ENCODE measurements around the gene POLR2E.

POLR2E gene

DNA sequence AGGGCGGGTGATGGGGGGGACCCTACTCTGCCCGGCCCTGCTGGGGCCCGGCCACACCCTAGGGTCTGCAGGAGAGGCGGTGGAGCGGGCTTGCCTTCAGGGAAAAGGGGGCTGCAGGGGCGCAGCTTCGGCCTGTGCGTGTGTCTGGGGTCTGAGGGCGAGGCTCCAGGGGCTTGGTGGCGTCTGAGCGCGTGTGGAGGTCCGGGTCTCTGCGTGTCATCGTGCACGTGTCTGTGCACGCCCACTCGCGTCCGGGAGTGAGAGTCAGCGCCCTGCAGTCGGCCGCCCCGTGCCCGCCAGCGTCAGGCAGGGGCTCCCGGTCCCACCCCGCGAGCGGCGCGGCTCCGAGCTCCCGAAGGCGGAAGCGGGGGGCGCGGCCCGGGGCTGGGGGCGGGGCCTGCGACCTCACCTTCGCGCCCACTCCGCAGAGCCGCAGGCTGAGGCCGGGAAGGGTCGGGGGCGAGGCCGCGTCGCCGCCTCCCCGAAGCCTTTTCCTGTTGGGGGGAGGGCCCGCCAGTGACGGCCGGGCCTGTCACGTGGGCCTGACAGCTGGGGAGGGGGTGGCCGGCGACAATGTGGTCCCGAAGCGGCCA is 28.3 kb downstream of the POLR2E start, which contains the start of gene ARHGAP45:
TSS of gene ARHGAP45 (plus strand) at position 420 of the 593 bp plus-strand sequence. CDS start 239 bp downstream, outside the sequence.
- DNase-seq, result peak in 1 of 56 donors; percentile 28

DNA sequence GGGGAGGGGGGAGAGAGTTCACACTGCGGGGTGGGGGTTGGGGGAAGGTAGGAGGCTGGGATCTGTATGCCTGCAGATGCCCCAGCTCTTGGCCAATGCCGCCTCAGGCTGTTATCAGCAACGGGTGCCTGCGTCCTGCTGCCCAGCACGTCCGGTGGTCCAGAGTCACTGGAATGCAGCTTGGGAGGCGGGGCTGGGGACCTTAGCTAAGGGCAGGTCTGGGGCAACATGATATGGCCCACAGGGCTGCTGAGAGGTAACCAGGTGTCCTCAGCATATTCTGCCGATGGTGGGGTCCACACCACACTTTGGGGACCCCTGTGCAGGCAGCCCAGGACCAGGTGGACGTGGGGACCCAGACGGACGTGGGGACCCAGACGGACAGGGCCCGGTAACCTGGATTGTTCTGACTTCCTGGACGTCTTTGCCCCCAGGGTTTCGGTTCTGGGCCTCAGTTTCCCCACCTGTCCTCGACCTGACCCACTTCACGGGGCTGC is 28.9 kb downstream of the POLR2E start:
- no peak for DNase-seq

DNA sequence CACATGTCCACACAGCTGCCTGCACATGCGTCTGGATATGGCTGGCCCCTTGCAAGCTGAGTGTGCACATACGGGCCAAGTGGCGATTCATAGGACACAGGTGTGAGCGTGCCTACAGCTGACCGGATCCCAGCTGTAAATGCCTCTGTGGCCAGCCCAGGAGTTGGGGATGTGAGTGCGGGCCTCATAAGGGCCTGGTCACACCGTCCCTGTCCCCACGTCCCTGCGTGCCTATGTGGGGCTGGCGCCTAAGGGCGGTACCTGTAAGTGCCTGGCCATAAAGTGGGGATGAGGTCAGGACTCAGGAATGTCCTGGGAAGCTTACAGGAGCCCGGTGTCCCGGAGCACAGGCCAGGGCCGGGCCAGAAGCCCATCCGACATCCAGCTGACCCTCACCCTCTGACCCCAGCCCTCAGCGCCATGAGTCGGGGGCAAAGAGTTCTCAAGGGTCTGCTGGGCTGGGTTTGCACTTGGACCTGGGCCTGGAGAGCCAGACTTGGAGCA is 29.5 kb downstream of the POLR2E start:
- DNase-seq, result no peak

DNA sequence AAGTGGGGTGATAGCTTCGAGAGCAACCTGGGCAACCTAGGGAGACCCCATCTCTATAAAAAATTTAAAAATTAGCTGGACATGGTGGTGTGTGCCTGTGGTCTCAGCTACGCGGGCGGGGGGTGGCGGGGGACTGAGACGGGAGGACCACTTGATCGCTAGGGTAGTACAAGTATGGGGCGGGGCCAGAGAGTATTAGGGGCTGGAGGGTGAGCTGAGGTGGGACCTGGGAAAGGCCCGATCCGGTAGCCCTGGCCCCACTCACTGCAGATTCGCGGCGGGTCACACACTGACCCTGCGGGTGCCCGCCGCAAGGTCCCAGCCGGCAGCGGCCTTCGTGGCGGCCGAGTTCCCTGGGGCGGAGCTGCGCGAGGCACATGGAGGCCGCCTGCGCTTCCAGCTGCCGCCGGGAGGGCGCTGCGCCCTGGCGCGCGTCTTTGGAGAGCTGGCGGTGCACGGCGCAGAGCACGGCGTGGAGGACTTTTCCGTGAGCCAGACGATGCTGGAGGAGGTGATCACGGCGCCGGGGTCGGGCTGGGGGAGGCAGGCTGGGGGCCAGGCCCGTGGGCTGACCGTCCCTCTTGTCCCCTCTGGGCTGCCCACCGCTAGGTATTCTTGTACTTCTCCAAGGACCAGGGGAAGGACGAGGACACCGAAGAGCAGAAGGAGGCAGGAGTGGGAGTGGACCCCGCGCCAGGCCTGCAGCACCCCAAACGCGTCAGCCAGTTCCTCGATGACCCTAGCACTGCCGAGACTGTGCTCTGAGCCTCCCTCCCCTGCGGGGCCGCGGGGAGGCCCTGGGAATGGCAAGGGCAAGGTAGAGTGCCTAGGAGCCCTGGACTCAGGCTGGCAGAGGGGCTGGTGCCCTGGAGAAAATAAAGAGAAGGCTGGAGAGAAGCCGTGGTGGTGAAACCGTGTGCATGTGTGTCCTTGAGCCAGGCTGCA is 30.2 kb downstream of the POLR2E start:
- peak in 8 of 56 donors; percentile 5 to 38 (median 18) for DNase-seq

DNA sequence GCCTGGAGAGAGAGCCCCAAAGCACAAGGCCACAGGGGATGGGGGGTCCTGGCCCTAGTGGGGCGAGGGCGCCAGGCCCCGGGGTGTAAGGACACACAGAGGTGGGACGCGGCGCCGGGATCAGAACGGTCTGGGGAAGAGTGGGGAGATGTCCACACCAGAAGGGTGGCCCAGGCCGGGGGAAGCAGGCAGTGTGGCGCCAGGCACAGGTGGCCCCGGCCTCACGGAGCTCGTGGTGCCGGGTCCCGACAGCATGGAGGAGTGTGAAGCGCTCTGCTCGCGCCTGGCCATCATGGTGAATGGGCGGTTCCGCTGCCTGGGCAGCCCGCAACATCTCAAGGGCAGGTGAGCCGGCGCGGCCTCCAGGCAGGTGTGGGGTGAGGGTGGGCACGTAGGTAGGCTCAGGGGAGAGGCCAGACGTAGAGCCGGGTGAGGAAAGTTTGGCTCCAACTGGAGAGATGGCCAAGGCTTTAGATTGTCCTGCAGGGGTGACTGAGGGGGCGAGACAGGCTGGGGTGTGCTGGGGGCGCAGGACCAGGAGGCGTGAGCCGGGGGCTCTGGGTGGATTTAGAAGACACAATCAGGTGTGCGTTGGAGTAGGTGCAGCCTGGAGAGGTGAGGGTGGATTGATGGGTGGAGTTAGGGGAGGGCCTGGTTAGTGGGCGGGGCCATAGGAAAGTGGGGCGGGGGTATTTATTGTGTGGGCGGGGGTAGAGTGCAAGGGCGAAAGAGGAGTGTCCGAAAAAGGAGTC is 31.1 kb downstream of the POLR2E start:
- DNase-seq, result no peak

DNA sequence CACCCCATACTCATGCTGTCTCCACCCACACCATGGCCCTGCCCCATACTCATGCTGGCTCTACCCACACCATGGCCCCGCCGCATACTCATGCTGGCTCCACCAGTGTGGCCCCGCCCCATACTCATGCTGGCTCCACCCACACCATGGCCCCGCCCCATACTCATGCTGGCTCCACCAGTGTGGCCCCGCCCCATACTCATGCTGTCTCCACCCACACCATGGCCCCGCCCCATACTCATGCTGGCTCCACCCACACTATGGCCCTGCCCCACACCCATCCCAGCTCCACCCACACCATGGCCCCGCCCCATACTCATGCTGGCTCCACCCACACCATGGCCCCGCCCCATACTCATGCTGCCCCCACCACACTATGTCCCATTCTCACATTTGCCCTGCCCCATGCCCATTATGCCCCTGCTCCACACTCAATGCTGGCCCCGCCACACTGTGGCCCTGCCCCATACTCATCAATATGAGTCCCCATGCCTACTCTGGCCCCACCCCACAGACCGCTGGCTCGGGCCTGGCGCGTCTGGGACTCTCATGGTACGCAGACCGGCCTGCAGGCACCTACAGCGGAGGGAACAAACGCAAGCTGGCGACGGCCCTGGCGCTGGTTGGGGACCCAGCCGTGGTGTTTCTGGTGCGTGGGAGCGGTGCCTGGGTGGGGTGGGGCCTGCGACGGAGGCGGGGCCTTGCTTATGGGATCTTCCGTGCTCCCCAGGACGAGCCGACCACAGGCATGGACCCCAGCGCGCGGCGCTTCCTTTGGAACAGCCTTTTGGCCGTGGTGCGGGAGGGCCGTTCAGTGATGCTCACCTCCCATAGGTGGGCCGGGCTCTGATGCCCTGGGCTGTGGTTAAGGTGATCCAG is 31.9 kb downstream of the POLR2E start:
- peak in 1 of 56 donors; percentile 43 for DNase-seq

DNA sequence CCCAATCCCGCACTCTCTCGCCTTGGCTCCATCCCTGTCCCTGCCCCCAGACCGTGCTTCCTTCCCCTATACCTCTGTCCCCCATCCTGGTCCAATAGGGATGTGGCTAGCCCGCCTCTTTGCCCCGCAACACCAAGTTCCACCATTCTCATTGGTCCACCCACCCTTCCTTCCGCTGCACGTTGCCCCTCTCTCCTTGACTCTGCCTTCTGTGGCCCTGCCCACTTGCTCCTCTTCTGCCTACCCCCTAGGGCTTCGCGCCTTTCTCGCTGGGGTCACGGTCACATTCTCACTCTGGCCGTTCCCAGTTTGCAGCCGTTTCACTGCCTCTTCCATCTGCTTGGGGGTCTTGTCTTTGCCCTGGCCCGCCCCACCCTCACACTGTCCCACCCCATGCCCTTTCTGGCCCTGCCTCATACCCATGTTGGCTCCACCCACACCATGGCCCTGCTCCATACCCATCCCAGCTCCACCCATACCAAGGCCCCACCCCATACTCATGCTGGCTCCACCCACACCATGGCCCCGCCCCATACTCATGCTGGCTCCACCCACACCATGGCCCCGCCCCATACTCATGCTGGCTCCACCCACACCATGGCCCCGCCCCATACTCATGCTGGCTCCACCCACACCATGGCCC is 32.7 kb downstream of the POLR2E start:
- DNase-seq, result no peak

DNA sequence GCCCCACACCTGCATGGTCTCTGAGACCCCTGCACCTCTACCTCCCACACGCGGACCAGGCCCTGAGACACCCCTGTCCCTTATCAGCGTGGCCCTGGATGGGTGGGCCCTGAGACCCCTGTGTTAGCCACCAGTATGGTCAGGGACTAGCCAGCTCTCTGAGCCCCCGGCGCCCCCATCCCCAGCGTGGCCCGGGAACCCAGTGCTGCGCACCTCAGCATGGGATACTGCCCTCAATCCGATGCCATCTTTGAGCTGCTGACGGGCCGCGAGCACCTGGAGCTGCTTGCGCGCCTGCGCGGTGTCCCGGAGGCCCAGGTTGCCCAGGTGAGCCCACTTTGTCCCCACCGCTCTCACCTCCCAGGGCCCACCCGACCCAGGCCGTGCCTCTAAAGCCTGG is 33.2 kb downstream of the POLR2E start:
- no peak for DNase-seq

DNA sequence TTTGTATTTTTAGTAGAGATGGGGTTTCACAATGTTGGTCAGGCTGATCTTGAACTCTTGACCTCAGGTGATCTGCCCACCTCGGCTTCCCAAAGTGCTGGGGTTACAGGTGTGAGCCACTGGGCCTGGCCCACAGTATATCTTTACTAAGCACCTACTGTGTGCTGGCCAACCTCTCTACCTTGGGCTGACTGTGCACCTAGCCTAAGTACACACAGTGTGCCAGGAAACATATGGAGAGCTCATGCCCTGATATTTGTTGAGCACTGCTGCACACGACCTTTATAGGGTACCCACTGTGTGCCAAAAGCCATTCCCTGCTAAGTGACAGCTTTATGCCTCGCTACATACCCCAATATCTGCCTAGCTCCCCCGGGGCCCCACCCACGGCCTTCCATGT is 34.5 kb downstream of the POLR2E start:
- DNase-seq, result no peak

DNA sequence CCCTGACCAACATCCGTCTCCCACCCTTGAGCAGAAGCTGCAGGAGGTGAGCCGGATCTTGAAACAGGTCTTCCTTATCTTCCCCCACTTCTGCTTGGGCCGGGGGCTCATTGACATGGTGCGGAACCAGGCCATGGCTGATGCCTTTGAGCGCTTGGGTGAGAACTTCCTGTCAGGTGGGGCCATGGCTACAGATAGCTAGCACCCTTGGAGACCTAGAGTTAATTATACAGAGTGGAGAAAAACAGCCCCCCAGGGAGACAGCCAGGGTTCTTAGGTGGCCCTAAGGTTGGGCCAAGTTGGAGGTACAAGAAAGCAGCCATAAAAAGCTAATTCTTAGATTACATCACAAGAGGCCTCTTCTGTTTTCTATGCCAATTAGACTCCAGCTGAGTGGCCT is 37.1 kb downstream of the POLR2E start:
- DNase-seq, result no peak

DNA sequence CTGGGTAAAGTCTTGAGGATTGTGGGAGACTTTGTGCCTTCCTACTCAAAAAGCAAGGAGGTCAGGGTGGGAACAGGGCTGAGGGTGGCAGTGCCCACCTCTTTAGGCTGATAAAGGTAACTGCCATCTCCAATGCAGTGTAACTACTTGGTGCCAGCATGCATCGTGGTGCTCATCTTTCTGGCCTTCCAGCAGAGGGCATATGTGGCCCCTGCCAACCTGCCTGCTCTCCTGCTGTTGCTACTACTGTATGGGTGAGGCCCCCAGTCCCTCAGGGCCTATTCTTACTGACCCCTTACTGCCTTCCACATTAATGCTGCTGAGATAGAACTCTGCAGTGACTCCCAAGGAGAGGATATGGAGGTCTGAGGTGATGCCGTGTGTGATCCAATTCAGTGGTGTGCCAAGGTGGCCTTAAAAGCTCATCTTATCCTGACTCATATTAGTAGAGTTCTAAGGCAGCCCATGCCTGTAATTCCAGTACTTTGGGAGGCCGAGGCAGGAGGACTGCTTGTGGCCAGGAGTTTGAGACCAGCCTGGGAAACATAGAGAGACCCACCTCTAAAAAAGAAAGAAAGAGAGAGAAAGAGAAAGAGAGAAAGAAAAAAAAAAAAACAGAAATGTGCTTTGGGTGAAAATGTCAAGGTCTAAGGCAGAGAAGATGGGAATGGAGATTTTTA is 37.9 kb downstream of the POLR2E start:
- DNase-seq, result no peak

DNA sequence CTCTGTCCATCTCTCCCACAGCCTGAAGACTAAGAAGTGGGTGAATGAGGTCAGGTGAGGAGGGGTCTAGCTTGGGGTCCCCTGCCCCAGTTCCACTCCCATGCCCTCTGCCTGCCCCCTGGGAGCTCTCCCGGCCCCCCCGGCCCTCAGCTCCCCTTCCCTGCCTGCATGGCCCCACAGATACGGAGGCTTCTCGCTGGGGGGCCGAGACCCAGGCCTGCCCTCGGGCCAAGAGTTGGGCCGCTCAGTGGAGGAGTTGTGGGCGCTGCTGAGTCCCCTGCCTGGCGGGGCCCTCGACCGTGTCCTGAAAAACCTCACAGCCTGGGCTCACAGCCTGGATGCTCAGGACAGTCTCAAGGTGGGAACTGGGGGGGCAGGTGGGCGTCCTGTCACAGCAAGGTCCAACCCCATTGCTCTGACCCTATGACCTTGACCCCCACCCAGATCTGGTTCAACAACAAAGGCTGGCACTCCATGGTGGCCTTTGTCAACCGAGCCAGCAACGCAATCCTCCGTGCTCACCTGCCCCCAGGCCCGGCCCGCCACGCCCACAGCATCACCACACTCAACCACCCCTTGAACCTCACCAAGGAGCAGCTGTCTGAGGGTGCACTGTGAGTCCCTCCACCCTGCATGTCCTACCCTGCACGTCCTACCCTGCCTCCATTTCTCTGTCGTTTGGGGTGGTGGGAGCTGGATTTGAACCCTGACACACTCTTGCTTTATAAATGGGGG is 39.1 kb downstream of the POLR2E start:
- no peak for DNase-seq

DNA sequence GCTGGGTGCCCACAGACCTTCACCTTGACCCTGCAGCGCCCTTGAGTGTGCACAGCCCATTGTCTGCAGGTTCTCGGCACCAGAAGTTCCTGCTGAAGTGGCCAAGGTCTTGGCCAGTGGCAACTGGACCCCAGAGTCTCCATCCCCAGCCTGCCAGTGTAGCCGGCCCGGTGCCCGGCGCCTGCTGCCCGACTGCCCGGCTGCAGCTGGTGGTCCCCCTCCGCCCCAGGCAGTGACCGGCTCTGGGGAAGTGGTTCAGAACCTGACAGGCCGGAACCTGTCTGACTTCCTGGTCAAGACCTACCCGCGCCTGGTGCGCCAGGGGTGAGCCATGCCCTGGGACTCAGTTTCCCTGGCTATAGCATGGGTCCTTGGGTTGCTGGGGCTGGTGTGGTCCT is 40.1 kb downstream of the POLR2E start:
- no peak for DNase-seq

DNA sequence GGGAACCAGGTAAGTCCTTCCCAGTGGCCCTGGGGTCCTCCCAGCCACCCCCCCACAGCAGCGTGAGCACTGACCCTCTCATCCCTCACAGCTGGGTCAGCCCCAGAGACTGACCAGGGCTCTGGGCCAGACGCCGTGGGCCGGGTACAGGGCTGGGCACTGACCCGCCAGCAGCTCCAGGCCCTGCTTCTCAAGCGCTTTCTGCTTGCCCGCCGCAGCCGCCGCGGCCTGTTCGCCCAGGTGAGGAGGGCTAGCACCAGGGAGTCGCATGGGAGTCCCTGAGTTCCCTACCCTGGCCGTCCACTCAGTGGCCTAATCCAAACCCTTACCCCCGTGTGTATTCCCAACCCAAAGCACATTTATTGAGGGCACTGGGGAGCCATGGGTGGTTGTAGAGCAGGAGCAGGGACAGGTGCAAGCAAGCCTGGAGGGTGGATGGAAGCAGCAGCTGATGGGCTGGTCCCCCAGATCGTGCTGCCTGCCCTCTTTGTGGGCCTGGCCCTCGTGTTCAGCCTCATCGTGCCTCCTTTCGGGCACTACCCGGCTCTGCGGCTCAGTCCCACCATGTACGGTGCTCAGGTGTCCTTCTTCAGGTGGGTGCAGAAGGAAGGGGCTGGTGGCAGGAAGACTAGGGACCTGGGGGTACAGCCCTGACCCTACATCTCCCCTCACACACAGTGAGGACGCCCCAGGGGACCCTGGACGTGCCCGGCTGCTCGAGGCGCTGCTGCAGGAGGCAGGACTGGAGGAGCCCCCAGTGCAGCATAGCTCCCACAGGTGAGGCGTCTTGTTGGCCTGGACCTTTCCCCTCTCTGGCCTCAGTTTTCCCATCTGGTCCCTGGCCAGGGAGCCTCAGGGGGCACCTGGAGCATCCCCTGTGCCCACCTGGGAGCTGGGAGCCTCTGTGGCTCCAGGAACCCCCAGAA is 40.8 kb downstream of the POLR2E start:
- DNase-seq, result no peak

DNA sequence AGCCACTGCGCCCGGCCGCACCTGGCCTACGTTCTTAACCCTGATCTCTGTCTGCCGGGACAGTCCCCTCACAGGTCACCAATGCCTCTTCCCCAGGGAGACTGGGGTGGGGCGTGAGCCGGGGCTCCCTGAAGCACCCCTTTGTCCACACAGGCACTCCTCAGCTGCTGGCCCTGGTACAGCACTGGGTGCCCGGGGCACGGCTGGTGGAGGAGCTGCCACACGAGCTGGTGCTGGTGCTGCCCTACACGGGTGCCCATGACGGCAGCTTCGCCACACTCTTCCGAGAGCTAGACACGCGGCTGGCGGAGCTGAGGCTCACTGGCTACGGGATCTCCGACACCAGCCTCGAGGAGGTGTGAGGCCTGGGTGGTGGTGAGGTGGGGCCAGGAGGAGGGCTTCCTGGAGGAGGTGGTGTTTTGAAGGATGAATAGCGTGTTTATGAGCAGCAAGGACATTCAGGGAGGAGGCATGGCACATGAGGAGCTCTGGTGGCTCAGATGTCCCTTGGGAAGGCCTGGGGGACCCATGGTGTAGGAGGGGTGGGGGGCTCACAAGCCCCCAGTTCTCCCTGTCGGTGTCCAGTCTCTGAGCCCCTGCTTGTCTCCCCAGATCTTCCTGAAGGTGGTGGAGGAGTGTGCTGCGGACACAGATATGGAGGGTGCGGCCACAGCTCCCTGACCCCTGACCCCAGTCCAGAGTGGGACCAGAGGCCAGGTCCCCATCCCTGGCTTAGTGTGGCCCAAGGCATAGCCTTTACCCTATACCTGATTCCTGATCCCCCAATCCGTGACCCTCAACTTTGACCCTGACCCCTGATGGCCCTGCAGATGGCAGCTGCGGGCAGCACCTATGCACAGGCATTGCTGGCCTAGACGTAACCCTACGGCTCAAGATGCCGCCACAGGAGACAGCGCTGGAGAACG is 41.7 kb downstream of the POLR2E start:
- no peak for DNase-seq

DNA sequence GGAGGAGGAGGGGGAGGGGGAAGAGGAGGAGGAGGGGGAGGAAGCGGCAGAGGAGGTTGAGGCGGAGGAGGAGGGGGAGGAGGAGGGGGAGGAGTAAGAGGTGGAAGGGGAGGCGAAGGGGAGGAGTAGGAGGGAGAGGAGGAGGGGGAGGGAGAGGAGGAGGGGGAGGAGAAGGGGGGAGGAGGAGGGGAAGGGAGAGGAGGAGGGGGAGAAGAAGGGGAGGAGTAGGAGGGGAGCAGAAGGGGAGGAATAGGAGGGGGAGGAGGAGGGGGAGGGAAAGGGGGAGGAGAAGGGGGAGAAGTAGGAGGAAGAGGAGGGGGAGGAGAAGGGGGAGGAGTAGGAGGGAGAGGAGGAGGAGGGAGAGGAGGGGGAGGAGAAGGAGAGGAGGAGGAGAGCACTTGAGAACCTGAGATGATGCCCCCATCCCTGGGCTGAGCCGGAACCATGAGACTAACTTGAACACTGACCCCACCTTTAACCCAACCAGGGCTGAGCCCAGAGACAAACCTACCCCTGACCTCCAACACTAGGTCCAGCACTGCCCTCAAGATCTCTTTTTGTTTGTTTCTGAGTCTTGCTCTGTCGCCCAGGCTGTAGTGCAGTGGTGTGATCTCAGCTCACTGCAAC is 42.7 kb downstream of the POLR2E start:
- no peak for DNase-seq

All from nucleus accumbens (tissue), 56 donors.